ENCODE measurements around the gene MSTO1.

DNA sequence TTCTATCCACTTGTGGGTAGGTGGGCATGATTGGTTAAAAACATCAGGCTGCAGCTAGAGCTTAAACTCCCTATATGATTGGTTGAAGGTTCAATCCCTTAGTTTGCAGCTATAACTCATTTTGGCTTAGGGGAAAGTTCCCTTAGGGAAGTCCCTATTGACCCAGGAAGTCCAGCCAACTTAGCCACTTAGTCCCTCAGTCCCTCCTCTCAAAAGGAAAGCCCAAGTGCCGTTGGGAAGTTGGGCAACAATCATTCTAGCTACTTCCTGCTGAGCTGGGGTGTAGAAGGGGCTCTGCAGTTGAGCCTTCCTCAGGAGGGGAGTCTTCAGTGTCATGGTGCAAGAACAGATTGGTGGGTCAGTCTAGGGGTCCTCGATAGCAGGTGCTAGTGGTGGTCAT lies 12.2 kb downstream of the MSTO1 start:
- TF ChIP-seq POLR2A (IDR thresholded peaks at IDR 0.05), result no peak
- TF ChIP-seq, protein P1, sequence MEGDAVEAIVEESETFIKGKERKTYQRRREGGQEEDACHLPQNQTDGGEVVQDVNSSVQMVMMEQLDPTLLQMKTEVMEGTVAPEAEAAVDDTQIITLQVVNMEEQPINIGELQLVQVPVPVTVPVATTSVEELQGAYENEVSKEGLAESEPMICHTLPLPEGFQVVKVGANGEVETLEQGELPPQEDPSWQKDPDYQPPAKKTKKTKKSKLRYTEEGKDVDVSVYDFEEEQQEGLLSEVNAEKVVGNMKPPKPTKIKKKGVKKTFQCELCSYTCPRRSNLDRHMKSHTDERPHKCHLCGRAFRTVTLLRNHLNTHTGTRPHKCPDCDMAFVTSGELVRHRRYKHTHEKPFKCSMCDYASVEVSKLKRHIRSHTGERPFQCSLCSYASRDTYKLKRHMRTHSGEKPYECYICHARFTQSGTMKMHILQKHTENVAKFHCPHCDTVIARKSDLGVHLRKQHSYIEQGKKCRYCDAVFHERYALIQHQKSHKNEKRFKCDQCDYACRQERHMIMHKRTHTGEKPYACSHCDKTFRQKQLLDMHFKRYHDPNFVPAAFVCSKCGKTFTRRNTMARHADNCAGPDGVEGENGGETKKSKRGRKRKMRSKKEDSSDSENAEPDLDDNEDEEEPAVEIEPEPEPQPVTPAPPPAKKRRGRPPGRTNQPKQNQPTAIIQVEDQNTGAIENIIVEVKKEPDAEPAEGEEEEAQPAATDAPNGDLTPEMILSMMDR (IDR thresholded peaks at IDR 0.05), result no peak
- TF ChIP-seq POLR2AphosphoS5 (IDR thresholded peaks at IDR 0.05), result no peak
- TF ChIP-seq EP300 (IDR thresholded peaks at IDR 0.05), result no peak
